NCI-H146 treated with DMSO at 0.1 percent for 48 hours (cell line): Measurements from ENCODE around the gene CHEK2.
"Not testable (repeated sequence)": the region's sequence is repeated elsewhere in the genome, so short reads cannot be mapped to it uniquely, and the experiment has no call there.

Experiments
- DNase-seq: peaks from one replicate; lab custom pipeline; 2025; ENCODE audit not compliant: unreplicated experiment; lab: John Stamatoyannopoulos, UW

The CHEK2 gene

DNA sequence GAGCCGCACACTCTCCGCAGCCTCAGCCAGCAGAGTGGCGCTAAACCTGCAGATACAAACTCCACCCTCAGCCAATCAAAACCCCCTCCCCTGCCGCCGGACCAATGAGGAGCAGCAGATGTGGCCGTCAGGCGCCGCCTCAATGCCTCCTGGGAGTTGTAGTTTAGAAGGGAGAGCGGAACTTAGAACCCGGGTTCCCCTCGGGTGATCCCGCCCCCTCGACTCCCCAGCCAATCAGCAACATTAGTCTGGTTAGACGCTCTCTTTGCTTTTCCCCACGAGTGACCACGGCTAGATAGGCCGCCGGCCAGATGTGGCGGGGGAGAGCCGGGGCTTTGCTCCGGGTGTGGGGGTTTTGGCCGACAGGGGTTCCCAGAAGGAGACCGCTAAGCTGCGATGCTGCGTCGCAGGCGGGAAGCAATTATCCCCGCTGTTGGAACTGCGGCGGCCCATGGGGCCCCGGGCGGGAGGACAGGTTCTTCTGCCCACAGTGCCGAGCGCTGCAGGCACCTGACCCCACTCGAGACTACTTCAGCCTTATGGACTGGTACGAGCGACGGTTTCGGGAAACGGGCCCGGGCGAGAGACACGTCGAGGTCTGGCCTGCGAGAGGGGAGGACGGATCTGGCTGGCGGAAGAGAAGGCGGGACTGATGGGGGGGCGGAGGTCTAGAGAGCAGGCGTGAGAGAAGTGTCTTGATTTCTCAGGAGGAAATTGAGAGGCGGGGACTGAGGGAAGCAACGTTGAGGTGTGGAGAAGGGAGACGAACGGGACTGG is at the start of gene CHEK2, which contains the start of gene HSCB:
TSS of gene CHEK2 (minus strand) at position 36 of the 777 bp plus-strand sequence. CDS start 7,099 bp downstream, outside the sequence.
TSS of gene HSCB (plus strand) at position 255 of the 777 bp plus-strand sequence. CDS start at position 312, 57 bp downstream.
- peak; percentile 93 for DNase-seq

DNA sequence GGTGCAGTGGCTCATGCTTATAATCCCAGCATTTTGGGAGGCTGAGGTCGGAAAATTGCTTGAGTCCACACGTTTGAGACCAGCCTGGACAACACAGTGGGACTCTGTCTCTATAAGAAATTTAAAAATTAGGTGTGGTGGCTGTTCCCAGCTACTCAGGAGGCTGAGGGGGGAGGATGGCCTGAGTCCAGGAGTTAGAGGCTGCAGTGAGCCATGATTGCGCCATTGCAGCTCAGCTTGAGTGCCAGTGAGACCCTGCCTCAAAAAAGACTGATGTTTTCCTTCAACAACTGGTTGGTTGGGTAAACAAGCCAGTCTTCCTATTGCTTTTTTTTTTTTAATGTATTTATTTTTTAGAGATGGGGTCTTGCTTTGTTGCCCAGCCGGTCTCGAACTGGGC is 49.5 kb upstream of the CHEK2 start:
- no peak for DNase-seq

DNA sequence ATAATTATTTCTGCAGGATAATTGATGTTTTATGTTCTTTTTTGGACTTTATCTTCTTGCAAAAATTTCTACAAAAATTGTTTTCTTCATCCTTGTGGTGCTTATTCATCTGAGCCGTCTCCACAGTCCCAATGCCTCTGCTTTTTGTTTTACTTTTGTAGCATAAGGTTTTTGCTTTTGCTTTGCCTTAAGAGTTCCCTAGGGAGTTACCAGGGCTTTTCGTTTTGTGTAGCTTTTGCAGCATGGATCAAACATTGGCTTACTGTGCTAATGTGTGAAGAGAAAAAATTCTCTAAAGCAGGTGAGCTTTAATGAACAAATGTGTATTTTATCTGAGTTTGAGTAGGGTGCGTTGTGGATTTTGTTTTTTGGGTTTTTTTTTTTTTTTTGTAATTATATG is 47.0 kb upstream of the CHEK2 start:
- DNase-seq, result no peak

DNA sequence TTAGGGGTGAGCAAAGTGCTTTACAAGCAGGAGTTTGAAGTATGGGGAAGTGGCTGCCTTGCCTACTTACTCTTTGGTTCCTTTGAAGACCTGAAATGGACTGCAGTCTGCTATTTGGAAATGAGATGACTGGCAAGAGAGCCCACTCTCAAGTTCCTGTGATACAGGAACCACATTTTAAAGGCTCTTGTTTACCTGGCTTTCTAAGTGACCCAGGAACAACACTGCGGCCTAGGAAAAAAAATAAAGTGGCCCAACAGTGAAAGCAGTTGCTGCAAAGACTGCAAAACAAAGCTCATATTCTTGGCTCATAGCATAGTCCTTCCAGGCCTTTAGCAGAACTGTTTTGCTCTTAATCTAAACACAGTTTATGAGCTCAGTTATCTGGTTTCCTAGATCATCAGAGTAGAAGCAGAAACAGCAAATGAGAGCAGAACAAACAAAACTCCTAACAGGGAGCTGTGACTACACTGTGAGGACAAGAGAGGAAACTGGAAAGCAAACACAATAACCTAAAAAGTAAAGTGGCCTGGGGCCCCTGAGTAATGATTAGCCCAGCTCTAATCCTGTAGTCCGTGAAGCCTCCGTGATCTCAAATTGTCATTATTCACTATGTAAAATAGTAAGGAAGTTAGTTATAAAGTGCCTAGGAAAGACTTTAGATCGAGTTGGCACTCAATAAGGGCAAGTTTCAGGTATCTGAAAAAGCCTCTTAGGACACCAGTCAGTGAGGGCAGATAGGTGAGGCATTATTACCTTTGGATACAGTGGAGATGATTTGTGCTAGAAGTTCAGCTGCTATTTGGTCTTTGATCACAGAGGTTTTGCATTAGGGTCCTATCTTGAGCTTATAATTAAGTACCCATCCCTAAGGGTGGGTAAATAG is 42.4 kb upstream of the CHEK2 start:
- DNase-seq, result no peak

DNA sequence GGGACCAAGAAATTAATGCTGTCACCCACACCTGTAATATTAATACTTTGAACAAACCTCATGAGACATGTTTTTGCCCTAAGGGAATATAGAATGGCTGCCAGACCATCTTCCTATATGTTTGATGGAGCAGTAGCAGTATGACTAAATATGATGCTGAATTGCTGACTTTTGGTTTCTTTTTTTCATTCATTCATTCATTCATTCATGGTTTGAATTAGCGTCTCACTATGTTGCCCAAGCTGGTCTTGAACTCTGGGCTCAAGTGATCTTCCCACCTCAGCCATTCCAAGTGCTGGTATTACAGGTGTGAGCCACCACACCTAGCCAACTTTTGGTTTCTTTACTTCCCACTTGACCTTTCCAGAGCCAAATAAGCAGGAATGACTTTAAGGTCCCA is 38.7 kb upstream of the CHEK2 start:
- no peak for DNase-seq

DNA sequence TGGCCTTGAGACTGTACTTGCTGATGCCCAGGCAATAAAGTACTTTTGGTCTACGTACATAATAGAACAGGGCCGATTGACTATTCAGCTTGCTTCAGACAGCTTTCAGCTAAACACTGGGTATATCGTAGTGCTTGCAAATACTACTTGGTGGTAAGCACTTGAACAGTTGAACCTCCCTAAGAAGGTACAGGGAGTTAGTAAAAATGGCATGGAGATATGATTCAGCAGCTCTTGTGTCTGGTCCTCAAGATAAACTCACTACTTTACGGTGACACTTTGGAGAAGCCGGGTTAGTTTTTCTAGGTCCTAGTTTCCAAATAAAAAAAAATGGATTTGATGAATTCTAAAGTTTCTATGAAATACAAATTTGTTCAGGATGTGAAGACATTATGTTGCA is 38.2 kb upstream of the CHEK2 start:
- no peak for DNase-seq

DNA sequence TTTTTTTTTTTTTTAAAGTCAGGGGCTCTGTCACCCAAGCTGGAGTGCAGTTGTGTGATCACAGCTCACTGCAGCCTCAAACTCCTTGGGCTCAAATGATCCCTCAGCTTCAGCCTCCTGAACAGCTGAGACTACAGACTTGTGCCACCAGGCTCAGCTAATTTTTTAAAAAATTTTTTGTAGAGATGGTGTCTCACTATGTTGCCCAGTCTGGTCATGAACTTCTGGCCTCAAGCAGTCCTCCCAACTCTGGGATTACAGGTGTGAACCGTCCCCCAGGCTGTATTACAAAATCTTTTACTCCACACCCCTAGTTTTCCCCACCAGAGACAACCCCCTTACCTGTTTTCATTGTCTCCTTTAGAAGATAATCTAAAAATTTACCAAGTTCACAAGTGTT is 32.8 kb upstream of the CHEK2 start:
- DNase-seq, result no peak

DNA sequence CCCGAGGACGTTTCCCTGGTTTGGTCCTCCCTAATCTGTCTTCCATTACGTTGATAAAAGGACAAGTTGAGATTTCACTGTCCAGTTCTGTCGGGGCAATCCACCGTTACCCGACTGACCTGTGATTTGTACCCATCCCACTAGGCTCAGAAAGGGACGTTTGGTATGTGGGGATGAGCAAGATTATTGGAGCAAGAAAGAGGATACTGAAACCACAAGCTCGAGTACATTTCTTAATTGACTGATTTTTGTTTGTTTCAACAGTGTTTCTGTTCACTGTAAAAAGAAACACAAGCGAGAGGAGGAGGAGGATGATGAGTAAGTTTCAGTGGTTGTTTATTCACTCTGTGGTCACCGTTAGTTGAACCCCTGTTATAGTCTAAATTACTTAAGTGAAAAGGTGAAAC is 31.8 kb upstream of the CHEK2 start:
- no peak for DNase-seq

DNA sequence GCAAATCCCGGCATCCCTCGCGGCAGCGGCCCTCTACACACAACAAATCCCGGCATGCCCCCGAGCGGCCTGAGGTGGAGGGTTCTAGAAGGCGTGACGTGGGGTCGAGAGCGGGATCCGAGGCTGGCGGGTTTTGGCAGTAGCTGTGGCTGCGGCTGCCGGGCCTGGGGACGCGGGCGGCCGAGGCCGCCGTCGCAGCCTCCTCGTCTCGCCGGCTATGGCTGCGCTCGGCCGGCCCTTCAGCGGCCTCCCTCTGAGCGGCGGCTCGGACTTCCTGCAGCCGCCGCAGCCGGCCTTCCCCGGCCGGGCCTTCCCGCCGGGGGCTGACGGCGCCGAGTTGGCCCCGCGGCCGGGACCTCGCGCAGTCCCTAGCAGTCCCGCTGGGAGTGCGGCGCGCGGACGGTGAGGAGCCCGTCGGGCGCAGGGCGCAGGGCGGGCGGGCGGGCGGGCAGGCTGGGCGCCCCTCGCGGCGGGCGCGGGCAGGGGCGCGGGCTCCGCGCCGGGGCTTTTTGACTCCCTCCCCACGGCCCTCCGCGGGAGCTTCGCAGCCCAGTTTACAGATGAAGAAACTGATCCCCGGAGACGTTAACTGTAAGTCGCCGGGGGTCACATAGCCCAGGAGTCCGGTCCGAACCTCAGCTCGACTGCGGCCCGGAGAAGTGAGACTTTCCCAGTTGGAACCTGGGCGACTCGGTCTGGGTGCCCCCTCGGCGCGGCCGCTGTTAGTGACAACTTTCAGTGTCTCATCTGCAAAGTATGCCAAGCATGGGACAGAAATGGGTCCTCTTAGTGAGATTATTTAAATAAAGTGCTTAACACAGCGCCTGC is 31.2 kb upstream of the CHEK2 start, which contains the start of gene CCDC117:
TSS of gene CCDC117 (plus strand) at position 63 of the 828 bp plus-strand sequence. CDS start at position 218, 155 bp downstream.
- DNase-seq, result peak; percentile 79

DNA sequence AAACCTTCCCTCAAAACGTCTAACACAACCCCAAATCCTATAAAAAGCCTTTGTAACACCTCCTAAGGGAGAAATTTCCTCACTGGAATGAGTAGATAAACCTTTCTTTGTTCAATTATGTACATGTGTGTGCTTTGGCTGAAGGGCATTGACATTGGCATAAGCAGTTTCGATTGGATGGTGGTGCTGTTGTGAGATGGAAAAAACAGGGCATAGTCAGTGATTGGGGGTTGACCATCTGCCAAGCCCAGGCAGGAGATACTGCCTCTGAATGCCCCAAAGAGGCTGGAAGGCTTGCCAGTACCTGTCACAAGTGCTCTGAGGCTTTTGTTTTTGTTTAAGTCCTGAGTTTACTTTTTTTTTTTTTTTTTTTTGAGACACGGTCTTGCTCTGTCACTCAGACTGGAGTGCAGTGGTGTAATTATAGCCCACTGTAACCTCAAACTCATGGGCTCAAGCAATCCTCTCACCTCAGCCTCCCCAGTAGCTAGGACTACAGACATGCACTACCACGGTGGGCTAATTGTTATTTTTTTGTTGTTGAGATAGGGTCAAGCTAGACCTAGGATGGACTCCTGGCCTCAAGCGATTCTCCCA is 29.7 kb upstream of the CHEK2 start:
- no peak for DNase-seq

DNA sequence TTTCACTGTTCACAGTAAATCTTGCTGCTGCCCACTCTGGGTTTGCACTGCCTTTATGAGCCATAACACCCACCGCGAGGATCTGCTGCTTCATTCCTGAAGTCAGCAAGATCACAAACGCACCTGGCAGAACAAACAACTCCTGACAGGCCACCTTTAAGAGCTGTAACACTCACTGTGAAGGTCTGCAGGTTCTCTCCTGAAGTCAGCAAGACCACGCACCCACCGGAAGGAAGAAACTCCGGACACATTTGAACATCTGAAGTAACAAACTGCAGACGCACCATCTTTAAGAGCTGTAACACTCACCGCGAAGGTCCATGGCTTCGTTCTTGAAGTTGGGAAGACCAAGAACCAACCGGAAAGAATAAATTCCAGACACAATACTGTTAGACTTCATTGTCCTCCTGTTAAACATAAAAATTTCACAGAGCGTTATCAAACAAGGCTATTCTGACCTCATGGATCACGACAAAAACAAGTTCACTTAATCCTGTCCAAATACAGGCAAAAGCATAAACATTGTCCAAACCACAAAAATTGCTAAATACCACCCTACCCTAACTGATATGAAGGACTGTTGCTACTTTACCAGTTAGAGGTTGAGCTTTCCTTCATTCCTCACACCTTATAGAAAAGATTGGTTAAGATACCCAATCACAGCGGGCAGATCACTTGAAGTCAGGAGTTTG is 27.9 kb upstream of the CHEK2 start:
- DNase-seq, result no peak

DNA sequence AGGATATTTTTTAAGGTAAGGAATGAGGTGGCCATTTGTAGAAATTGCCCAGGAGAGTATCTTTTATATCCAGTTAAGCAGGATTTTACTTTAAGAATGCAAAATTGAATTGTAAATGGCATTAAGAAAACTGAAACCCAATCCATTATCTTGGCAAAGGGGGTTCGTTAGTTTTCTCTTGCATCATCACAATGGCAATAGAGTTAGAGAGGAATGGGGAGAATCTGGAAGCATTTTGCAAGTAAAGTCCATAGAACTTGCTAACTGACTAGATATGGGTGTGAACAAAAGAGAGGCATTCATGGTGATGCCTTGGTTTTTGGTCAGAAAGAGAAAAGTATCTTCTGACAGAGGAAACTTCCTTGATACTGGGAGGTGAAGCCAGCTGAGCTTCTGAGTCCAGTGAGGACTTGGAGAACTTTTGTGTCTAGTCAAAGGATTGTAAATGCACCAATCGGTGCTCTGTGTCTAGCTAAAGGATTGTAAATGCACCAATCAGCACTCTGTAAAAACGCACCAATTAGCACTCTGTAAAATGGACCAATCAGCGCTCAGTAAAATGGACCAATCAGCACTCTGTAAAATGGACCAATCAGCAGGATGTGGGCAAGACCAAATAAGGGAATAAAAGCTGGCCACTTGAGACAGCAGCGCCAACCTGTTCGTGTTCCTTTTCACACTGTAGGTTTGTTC is 27.2 kb upstream of the CHEK2 start:
- no peak for DNase-seq

DNA sequence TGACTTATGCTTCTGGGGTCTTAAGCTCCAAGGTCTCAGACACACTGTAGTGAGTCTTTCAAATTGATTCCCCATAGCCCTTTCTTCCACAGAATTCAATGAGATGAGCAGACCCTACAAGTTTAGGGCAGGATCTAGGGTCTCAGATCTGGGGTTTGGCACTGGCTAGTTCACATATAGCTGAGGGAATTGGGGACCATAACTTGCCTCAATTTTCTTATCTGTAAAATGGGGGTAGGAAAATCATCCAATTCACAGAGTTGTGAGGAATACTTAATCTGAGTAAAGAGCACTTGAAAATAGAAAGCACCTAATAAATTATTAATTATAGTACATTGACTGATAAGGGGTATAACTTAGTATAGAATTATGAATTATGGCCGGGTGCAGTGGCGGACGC is 25.0 kb upstream of the CHEK2 start:
- DNase-seq, result no peak

DNA sequence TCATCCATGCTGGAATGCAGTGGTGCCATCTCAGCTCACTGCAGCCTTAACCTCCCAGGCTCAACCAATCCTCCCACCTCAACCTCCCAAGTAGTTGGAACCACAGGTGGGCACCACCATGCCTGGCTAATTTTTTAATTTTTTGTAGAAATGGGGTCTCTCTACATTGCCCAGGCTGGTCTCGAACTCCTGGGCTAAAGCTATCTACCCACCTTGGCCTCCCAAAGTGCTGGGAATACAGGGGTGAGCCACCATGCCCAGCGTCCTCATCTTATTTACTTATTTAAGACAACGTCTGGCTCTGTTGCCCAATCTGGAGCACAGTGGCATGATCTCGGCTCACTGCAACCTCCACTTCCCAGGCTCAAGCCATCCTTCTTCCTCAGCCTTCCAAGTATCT is 20.4 kb upstream of the CHEK2 start:
- DNase-seq, result not testable (repeated sequence)

DNA sequence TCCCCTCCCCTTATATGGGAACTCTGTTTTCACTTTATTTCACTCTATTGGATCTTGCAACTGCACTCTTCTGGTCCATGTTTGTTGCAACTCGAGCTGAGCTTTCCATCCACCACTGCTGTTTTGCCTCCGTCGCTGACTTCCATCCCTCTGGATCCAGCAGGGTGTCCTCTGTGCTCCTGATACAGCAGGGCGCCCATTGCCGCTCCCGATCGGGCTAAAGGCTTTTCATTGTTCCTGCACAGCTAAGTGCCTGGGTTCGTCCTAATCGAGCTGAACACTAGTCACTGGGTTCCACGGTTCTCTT is 19.8 kb upstream of the CHEK2 start:
- DNase-seq, result no peak

DNA sequence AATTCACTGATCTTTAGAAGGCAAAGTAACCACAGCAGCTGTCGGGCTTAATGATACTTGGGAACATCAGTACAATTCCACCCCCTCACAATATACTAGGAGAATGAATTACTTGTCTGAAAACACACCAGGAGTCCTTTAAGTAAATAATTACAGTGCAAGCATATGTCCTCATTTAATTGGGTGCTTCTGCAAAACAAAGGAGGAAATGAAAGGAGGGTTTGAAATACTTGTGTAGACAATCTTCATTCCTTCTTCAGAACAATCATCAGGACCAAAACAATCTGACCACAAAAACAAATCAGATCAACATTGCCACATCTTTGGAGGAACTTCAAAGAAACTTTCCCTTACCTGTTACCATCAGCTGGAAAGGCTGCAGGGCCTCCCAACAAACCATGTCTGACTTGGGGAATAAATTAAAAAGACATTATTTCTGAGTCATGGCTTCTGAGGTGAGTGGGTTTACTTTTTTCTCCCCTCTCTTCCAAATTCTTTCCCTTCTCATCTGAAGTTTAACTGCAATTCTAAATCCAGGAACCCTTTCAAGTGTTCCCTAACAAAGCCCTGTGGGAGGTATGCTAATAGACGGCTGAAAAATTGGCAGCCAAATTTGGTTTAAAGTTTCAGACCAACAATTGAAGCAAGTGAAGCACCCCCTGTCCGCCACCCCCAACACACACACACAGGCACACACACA is 18.4 kb upstream of the CHEK2 start:
- peak; percentile 84 for DNase-seq

DNA sequence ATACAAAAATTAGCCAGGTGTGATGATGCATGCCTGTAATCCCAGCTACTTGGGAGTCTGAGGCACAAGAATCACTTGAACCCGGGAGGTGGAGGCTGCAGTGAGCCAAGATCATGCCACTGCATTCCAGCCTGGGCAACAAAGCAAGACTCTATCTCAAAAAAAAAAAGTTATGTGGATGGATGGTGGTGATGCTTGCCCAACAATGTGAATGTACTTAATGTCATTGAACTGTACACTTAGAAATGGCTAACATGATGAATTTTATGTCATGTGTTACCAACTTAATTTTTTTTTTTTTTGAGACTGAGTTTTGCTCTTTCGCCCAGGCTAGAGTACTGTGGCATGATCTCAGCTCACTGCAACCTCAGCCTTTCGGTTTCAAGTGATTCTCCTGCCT is 12.9 kb upstream of the CHEK2 start:
- not testable (repeated sequence) for DNase-seq

DNA sequence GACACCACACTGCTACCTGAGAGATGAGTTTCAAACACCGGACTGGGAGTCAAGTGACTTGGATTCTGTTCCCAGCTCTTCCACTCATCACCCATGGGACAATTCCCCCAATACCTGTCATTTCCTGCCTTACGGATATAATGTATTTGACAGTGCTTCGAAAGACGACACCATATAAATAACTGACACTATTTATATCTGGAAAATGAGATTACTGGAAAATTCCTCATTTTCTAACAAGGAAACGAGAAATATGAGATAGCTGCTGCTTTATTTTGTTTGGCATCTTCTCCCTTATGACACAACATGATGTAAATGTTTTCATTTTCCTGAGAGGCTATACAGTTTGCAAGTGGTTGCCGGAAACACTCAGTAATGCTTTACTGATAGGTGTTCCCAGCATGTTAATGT is 8.9 kb upstream of the CHEK2 start:
- no peak for DNase-seq

DNA sequence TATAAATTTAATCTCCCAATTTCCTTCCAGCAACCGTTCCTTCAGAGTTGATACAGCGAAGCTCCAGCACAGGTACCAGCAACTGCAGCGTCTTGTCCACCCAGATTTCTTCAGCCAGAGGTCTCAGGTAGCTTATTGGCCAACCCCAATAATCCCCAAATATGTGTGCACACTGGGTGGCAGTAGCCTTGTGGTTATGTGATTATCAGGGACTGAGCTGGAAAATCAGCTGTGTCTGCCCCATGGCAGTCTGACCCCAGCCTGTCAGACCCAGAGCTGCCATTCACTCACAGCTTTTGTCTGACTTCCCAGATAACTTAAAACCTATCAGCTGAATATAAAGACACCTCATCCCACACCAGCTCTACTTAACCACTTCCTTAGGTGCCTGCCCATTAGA is 2.2 kb upstream of the CHEK2 start:
- DNase-seq, result no peak
